ENCODE data around the gene NDUFS7.

The NDUFS7 gene

GRCh38 chr19:1383312-1384084, at the start of gene NDUFS7:
TSS of gene NDUFS7 (plus strand) at chr19:1383907. CDS start at chr19:1383927, 20 bp downstream.
- DNase-seq = peak; percentile 97 to 99

GRCh38 chr19:1336079-1336684, 47.5 kb upstream of the NDUFS7 start:
- no peak for DNase-seq

- DNase-seq = no peak
Observed at GRCh38 chr19:1340681-1341469, 42.8 kb upstream of the NDUFS7 start.

GRCh38 chr19:1343041-1343440, 40.7 kb upstream of the NDUFS7 start:
- no peak for DNase-seq

GRCh38 chr19:1349211-1349610, 34.5 kb upstream of the NDUFS7 start:
- no peak for DNase-seq

- no peak for DNase-seq
Observed at GRCh38 chr19:1350867-1351266, 32.8 kb upstream of the NDUFS7 start.

- no peak for DNase-seq
Observed at GRCh38 chr19:1351381-1351851, 32.3 kb upstream of the NDUFS7 start.

- no peak for DNase-seq
Observed at GRCh38 chr19:1353144-1353543, 30.6 kb upstream of the NDUFS7 start.

GRCh38 chr19:1354970-1355567, 28.6 kb upstream of the NDUFS7 start:
- no peak for DNase-seq

- DNase-seq = no peak
Observed at GRCh38 chr19:1355568-1356507, 27.9 kb upstream of the NDUFS7 start.

- no peak for DNase-seq
Observed at GRCh38 chr19:1356508-1356865, 27.2 kb upstream of the NDUFS7 start.

GRCh38 chr19:1357531-1358109, 26.1 kb upstream of the NDUFS7 start:
- DNase-seq = no peak

GRCh38 chr19:1360126-1360817, 23.4 kb upstream of the NDUFS7 start:
- no peak for DNase-seq

- no peak for DNase-seq
Observed at GRCh38 chr19:1360818-1361461, 22.8 kb upstream of the NDUFS7 start.

- DNase-seq = no peak
Observed at GRCh38 chr19:1361601-1362386, 21.9 kb upstream of the NDUFS7 start.

GRCh38 chr19:1362387-1363257, 21.1 kb upstream of the NDUFS7 start:
- no peak for DNase-seq

GRCh38 chr19:1363599-1363998, 20.1 kb upstream of the NDUFS7 start:
- DNase-seq = no peak

- no peak for DNase-seq
Observed at GRCh38 chr19:1364070-1364704, 19.5 kb upstream of the NDUFS7 start.
